ENCODE results near the gene ACAT1.

The ACAT1 gene

GRCh38 chr11:108101090-108101775, 20.1 kb upstream of the ACAT1 start:
- TF ChIP-seq, protein P1, sequence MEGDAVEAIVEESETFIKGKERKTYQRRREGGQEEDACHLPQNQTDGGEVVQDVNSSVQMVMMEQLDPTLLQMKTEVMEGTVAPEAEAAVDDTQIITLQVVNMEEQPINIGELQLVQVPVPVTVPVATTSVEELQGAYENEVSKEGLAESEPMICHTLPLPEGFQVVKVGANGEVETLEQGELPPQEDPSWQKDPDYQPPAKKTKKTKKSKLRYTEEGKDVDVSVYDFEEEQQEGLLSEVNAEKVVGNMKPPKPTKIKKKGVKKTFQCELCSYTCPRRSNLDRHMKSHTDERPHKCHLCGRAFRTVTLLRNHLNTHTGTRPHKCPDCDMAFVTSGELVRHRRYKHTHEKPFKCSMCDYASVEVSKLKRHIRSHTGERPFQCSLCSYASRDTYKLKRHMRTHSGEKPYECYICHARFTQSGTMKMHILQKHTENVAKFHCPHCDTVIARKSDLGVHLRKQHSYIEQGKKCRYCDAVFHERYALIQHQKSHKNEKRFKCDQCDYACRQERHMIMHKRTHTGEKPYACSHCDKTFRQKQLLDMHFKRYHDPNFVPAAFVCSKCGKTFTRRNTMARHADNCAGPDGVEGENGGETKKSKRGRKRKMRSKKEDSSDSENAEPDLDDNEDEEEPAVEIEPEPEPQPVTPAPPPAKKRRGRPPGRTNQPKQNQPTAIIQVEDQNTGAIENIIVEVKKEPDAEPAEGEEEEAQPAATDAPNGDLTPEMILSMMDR (IDR thresholded peaks at IDR 0.05; ENCODE audit: low read depth, low read length) = no peak
- no peak overlapping the region for H3K4me3 ChIP-seq (ENCODE audit: low read depth, low read length)

GRCh38 chr11:108111126-108111525, 10.2 kb upstream of the ACAT1 start:
- no peak overlapping the region for H3K4me3 ChIP-seq (ENCODE audit: low read depth, low read length)
- TF ChIP-seq, protein P1 (IDR thresholded peaks at IDR 0.05; ENCODE audit: low read depth, low read length) = no peak

DNA sequence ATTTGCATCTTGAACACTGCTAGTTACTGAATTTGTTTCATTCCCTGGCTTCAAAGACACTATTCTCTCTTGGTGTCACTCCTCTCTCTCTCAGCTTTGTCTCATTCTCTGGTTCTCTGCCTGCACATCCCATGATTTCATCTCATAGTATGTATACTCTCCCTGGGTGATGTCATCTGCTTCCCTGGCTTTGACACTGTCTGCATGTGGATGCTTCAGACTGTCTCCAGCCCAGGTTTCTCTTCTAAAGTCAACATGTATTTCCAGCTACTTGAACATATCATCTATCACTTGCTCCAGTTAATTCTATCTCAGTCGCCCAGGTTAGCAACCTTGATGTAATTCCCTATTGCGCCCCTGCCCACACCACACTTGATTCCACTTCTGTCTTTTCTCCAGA, 9.3 kb upstream of the ACAT1 start:
- no peak overlapping the region for H3K4me3 ChIP-seq (ENCODE audit: low read depth, low read length)
- TF ChIP-seq, protein P1 (IDR thresholded peaks at IDR 0.05; ENCODE audit: low read depth, low read length) = no peak

- TF ChIP-seq, protein P1 (IDR thresholded peaks at IDR 0.05; ENCODE audit: low read depth, low read length) = no peak
Observed at GRCh38 chr11:108115500-108116140, 5.7 kb upstream of the ACAT1 start.

GRCh38 chr11:108117746-108118371, 3.5 kb upstream of the ACAT1 start:
- H3K4me3 ChIP-seq (ENCODE audit: low read depth, low read length) = no peak overlapping the region
- TF ChIP-seq, protein P1 (IDR thresholded peaks at IDR 0.05; ENCODE audit: low read depth, low read length) = peak; percentile 26; the same call in 1 of the 2 replicates

More at GRCh38 chr11:108115500-108116140, 5.7 kb upstream of the ACAT1 start:
- H3K4me3 ChIP-seq (ENCODE audit: low read depth, low read length) = no peak overlapping the region

GRCh38 chr11:108120936-108121273, 462 bp upstream of the ACAT1 start:
- peak overlapping the region; percentile 81 for H3K4me3 ChIP-seq (ENCODE audit: low read depth, low read length)

- TF ChIP-seq, protein P1 (IDR thresholded peaks at IDR 0.05; ENCODE audit: low read depth, low read length) = no peak
Observed at GRCh38 chr11:108122166-108122628, 830 bp downstream of the ACAT1 start.

More at GRCh38 chr11:108122166-108122628, 830 bp downstream of the ACAT1 start:
- H3K4me3 ChIP-seq (ENCODE audit: low read depth, low read length) = peak overlapping the region; percentile 81

Data from WI38 (cell line).